ENCODE data around the gene TMEM255B.
"Not testable (repeated sequence)": the region's sequence is repeated elsewhere in the genome, so short reads cannot be mapped to it uniquely, and the experiment has no call there.

Gene TMEM255B

GRCh38 chr13:113751491-113751890 is 7.5 kb upstream of the TMEM255B start:
- no peak for TF ChIP-seq CTCF (IDR thresholded peaks at IDR 0.05; ENCODE audit: insufficient read depth, low read depth, low read length, missing control alignments)
- no peak overlapping the region for H3K4me3 ChIP-seq (ENCODE audit: low read depth, low read length)
- no peak for DNase-seq (ENCODE audit: low read depth)

GRCh38 chr13:113752211-113752986 is 6.6 kb upstream of the TMEM255B start:
- not testable (repeated sequence) for DNase-seq (ENCODE audit: low read depth)

GRCh38 chr13:113753171-113753570 is 5.9 kb upstream of the TMEM255B start:
- no peak overlapping the region for H3K4me3 ChIP-seq (ENCODE audit: low read depth, low read length)
- no peak for TF ChIP-seq CTCF (IDR thresholded peaks at IDR 0.05; ENCODE audit: insufficient read depth, low read depth, low read length, missing control alignments)
- DNase-seq (ENCODE audit: low read depth), result no peak

More at GRCh38 chr13:113752211-113752986, 6.6 kb upstream of the TMEM255B start:
- H3K4me3 ChIP-seq (ENCODE audit: low read depth, low read length), result not testable (repeated sequence)

- DNase-seq (ENCODE audit: low read depth), result no peak
- TF ChIP-seq CTCF (IDR thresholded peaks at IDR 0.05; ENCODE audit: insufficient read depth, low read depth, low read length, missing control alignments), result no peak
- H3K4me3 ChIP-seq (ENCODE audit: low read depth, low read length), result no peak overlapping the region
Measured at GRCh38 chr13:113754242-113754641, 4.8 kb upstream of the TMEM255B start.

- H3K4me3 ChIP-seq (ENCODE audit: low read depth, low read length), result no peak overlapping the region
- DNase-seq (ENCODE audit: low read depth), result no peak
- no peak for TF ChIP-seq CTCF (IDR thresholded peaks at IDR 0.05; ENCODE audit: insufficient read depth, low read depth, low read length, missing control alignments)
Measured at GRCh38 chr13:113754691-113755090, 4.3 kb upstream of the TMEM255B start.

- DNase-seq (ENCODE audit: low read depth), result no peak
- H3K4me3 ChIP-seq (ENCODE audit: low read depth, low read length), result no peak overlapping the region
- no peak for TF ChIP-seq CTCF (IDR thresholded peaks at IDR 0.05; ENCODE audit: insufficient read depth, low read depth, low read length, missing control alignments)
Measured at GRCh38 chr13:113756441-113757097, 2.5 kb upstream of the TMEM255B start.

- no peak for DNase-seq (ENCODE audit: low read depth)
- H3K4me3 ChIP-seq (ENCODE audit: low read depth, low read length), result peak overlapping the region; percentile 67
- TF ChIP-seq CTCF (IDR thresholded peaks at IDR 0.05; ENCODE audit: insufficient read depth, low read depth, low read length, missing control alignments), result no peak
Measured at GRCh38 chr13:113759525-113760137, 605 bp downstream of the TMEM255B start.

All from GM12865 (cell line).